Skin of body (tissue), 2 donors: ENCODE measurements around the gene FKBP11. TPM values are rescaled to one million over a fixed set of nuclear protein-coding genes. Genes with fewer than 3 reads are reported as not detected.

Experiments
- small RNA-seq: library from RNA; depleted of rRNA; stranded (forward); fragments of <200 nt; gene quantifications from one replicate; pipeline ENCODE3, GENCODE V24; 2014; ENCODE audit warnings: low replicate concordance
- total RNA-seq: library from RNA; depleted of rRNA; stranded (reverse); fragments of >200 nt; gene quantifications from one replicate; pipeline ENCODE4 v1.2.3, GENCODE V29; 2014

The FKBP11 gene
- total RNA-seq, 1 donor from 2014 or later = 16.4 TPM

Small RNA genes within 50 kb of the gene (small RNA-seq; reads per million reads assigned to genes)
- gene AC073610.1 (not detected), gene RNU6-600P (not detected)

Other genes starting within 250 kb of the FKBP11 start
- gene KANSL2, start 243.3 kb downstream of the FKBP11 start, total RNA-seq = 43.3 TPM
- 29.4 TPM for gene CCNT1, start 208.8 kb downstream of the FKBP11 start, total RNA-seq
- 34.8 TPM for gene ADCY6, start 136.4 kb downstream of the FKBP11 start, total RNA-seq
- gene CACNB3, start 107.0 kb downstream of the FKBP11 start, total RNA-seq = 10.8 TPM
- 43.3 TPM for gene DDX23, start 73.3 kb downstream of the FKBP11 start, total RNA-seq
- gene RND1, start 59.6 kb downstream of the FKBP11 start, total RNA-seq = 1.1 TPM
- 24.6 TPM for gene ARF3, start 32.0 kb upstream of the FKBP11 start, total RNA-seq
- 3.8 TPM for gene WNT10B, start 46.2 kb upstream of the FKBP11 start, total RNA-seq
- gene WNT1, start 52.8 kb upstream of the FKBP11 start, total RNA-seq = not detected
- 0.69 TPM for gene DDN, start 73.9 kb upstream of the FKBP11 start, total RNA-seq
- 33.2 TPM for gene PRKAG1, start 93.3 kb upstream of the FKBP11 start, total RNA-seq
- 44.0 TPM for gene KMT2D, start 135.3 kb upstream of the FKBP11 start, total RNA-seq
- 0.69 TPM for gene RHEBL1, start 144.5 kb upstream of the FKBP11 start, total RNA-seq
- 1.2 TPM for gene DHH, start 169.3 kb upstream of the FKBP11 start, total RNA-seq
- 39.7 TPM for gene LMBR1L, start 185.4 kb upstream of the FKBP11 start, total RNA-seq
- 503 TPM for gene TUBA1B, start 205.9 kb upstream of the FKBP11 start, total RNA-seq